Upper lobe of left lung (tissue), 4 donors: Measurements from ENCODE around the gene TCEA3.

ENCODE experiments used
- POLR2AphosphoS5 ChIP-seq, 2 donors: sonication (generic); formaldehyde crosslinking; IDR thresholded peaks; one replicate each; pipeline ENCODE4 v1.5.1; 2017; ENCODE audit warnings: antibody characterized with exemption in 2 of 2
- TF ChIP-seq, protein P1 (sequence below), 6 experiments: fragments of 450-650 bp in 4 of 6; fragments of 200-600 bp in 2 of 6; sonication (generic) in 2 of 6; IDR thresholded peaks; one replicate each; pipeline ENCODE4 v1.5.1; 2016 to 2019; ENCODE audit warnings: antibody characterized with exemption in 6 of 6

DNA sequence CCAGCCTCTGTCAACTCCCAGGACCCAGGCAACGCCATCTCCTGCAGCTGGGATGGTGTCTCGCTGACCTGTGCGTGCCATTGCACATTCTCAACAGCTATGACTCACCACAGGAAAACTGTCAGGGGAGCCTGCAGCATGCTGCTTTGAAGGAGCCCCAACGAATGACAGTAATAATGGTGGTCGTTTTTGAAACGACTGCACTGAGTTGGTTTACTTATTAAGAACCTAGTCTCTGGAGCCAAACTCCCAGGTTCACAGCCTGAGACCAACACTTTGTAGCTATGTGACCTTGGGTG is 21.6 kb downstream of the TCEA3 start:
- TF ChIP-seq, protein P1, sequence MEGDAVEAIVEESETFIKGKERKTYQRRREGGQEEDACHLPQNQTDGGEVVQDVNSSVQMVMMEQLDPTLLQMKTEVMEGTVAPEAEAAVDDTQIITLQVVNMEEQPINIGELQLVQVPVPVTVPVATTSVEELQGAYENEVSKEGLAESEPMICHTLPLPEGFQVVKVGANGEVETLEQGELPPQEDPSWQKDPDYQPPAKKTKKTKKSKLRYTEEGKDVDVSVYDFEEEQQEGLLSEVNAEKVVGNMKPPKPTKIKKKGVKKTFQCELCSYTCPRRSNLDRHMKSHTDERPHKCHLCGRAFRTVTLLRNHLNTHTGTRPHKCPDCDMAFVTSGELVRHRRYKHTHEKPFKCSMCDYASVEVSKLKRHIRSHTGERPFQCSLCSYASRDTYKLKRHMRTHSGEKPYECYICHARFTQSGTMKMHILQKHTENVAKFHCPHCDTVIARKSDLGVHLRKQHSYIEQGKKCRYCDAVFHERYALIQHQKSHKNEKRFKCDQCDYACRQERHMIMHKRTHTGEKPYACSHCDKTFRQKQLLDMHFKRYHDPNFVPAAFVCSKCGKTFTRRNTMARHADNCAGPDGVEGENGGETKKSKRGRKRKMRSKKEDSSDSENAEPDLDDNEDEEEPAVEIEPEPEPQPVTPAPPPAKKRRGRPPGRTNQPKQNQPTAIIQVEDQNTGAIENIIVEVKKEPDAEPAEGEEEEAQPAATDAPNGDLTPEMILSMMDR (IDR thresholded peaks at IDR 0.05): no peak
- TF ChIP-seq POLR2AphosphoS5 (IDR thresholded peaks at IDR 0.05): no peak
